Trophoblast cell (in vitro differentiated cells and primary cell): Measurements from ENCODE around the gene PSMB3.

Source experiments
- DNase-seq, 2 donors: peaks; one replicate each; pipeline ENCODE4 v3.0.0-alpha.2; 2016
- H2AFZ ChIP-seq: 2 replicates; pipeline ENCODE4 v1.6.1; 2013; ENCODE audit warnings: low read length, moderate library complexity, mild to moderate bottlenecking; ENCODE audit not compliant: insufficient read depth, poor library complexity
- H2AK5ac ChIP-seq: 2 replicates; pipeline ENCODE4 v1.6.1; 2013; ENCODE audit warnings: mild to moderate bottlenecking, low read length
- H2BK120ac ChIP-seq: 2 replicates; pipeline ENCODE4 v1.6.1; 2013; ENCODE audit warnings: low read length, mild to moderate bottlenecking, moderate library complexity; ENCODE audit not compliant: insufficient read depth, poor library complexity
- H2BK12ac ChIP-seq: 2 replicates; pipeline ENCODE4 v1.6.1; 2013; ENCODE audit warnings: mild to moderate bottlenecking, low read length, moderate library complexity
- H2BK5ac ChIP-seq: 2 replicates; pipeline ENCODE4 v1.6.1; 2013; ENCODE audit warnings: low read length, low read depth, moderate library complexity, mild to moderate bottlenecking; ENCODE audit not compliant: poor library complexity
- H3K14ac ChIP-seq: 2 replicates; pipeline ENCODE4 v1.6.1; 2013; ENCODE audit warnings: mild to moderate bottlenecking, low read length
- H3K18ac ChIP-seq: 2 replicates; pipeline ENCODE4 v1.6.1; 2013; ENCODE audit warnings: mild to moderate bottlenecking, low read length
- H3K23ac ChIP-seq: 2 replicates; pipeline ENCODE4 v1.6.1; 2013; ENCODE audit warnings: low read length
- H3K27ac ChIP-seq: 2 replicates; pipeline ENCODE4 v1.5.1; 2013; ENCODE audit warnings: low read depth, mild to moderate bottlenecking, inconsistent platforms, low read length, moderate library complexity
- H3K27me3 ChIP-seq: 2 replicates; pipeline ENCODE4 v1.6.1; 2013; ENCODE audit warnings: inconsistent platforms, mild to moderate bottlenecking, low read length, moderate library complexity; ENCODE audit not compliant: insufficient read depth
- H3K36me3 ChIP-seq, 2 experiments: 1 replicate in 1 of 2; 2 replicates in 1 of 2; pipeline ENCODE4 v1.6.1; 2013; ENCODE audit warnings: low read length in 2 of 2, mild to moderate bottlenecking in 2 of 2, moderate library complexity in 1 of 2; ENCODE audit not compliant: insufficient read depth in 2 of 2, control insufficient read depth in 1 of 2
- H3K4ac ChIP-seq: 2 replicates; pipeline ENCODE4 v1.6.1; 2013; ENCODE audit warnings: low read depth, mild to moderate bottlenecking, low read length, moderate library complexity
- H3K4me1 ChIP-seq, 2 experiments: 1 replicate in 1 of 2; 2 replicates in 1 of 2; pipeline ENCODE4 v1.6.1; 2013; ENCODE audit warnings: low read length in 2 of 2, mild to moderate bottlenecking in 2 of 2, moderate library complexity in 1 of 2; ENCODE audit not compliant: insufficient read depth in 2 of 2, control insufficient read depth in 1 of 2
- H3K4me2 ChIP-seq: 2 replicates; pipeline ENCODE4 v1.6.1; 2013; ENCODE audit warnings: inconsistent platforms, mild to moderate bottlenecking, low read length, moderate library complexity
- H3K4me3 ChIP-seq: 2 replicates; pipeline ENCODE4 v1.5.1; 2013; ENCODE audit warnings: mild to moderate bottlenecking, low read depth, low read length, inconsistent platforms
- H3K79me1 ChIP-seq: one replicate; pipeline ENCODE4 v1.6.1; 2013; ENCODE audit warnings: low read length
- H3K79me2 ChIP-seq: 2 replicates; pipeline ENCODE4 v1.6.1; 2013; ENCODE audit warnings: low read length, mild to moderate bottlenecking; ENCODE audit not compliant: control insufficient read depth, insufficient read depth, poor library complexity
- H3K9ac ChIP-seq: 2 replicates; pipeline ENCODE4 v1.6.1; 2013; ENCODE audit warnings: mild to moderate bottlenecking, low read length
- H3K9me3 ChIP-seq: 2 replicates; pipeline ENCODE4 v1.6.1; 2013; ENCODE audit warnings: low read depth, mild to moderate bottlenecking, control low read depth, inconsistent platforms, low read length; ENCODE audit not compliant: insufficient read depth
- H4K12ac ChIP-seq: 2 replicates; pipeline ENCODE4 v1.6.1; 2013; ENCODE audit warnings: low read depth, mild to moderate bottlenecking, low read length, moderate library complexity
- H4K8ac ChIP-seq: 2 replicates; pipeline ENCODE4 v1.6.1; 2013; ENCODE audit warnings: low read depth, mild to moderate bottlenecking, low read length, moderate library complexity
- H4K91ac ChIP-seq: one replicate; pipeline ENCODE4 v1.6.1; 2013; ENCODE audit warnings: low read depth, mild to moderate bottlenecking, low read length, moderate library complexity
- WGBS: extraction: QIAGEN DNeasy Blood & Tissue Kit; methylation state at CpG from one replicate; pipeline ENCODE4 v1.1.7; 2013; ENCODE audit warnings: missing lambda C conversion rate; ENCODE audit not compliant: insufficient read length, insufficient coverage; ENCODE audit errors: extremely low coverage; 5-methylcytosine and 5-hydroxymethylcytosine counted together

Gene PSMB3

DNA sequence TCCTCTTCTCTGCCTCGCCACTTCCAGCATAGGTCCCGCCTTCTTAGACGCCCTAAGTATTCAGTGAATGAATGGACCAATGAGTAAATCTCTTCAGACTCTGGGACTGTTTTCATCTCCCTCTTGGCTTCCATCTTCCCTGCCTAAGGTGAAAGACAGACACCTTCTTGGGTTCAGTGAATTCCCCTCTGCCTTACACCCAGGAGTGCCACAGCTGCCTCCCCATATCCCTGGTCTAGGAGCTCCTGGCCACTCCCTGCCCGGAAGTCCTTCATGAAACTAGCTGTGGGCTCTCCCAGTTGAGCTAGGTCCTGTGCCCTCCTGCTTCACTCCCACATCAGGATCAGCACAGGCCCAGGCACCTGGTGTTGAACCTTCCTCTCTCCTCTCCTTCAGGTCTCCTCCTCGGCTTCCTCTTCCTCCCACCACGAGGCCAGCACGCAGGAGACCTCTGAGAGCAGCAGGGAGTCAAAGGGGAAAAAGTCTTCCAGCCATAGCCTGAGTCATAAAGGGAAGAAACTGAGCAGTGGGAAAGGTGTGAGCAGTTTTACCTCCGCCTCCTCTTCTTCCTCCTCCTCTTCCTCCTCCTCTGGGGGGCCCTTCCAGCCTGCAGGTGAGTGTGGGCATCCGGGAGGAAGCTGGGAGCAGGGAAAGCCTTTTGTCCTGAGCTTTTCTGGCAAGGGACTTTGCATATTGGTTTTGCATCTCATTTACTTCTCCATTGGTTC is 37.2 kb upstream of the PSMB3 start:
- Histone ChIP-seq H4K8ac (no peak overlapping the region), H3K36me3 (peaks cover 46 to 56% of the 10 kb centered on the region in 2 experiments), H3K79me2 (no peaks in the 10 kb centered on the region), H2BK120ac (no peak overlapping the region), H3K27ac (no peak overlapping the region), H2AK5ac (no peak overlapping the region), H3K4me2 (no peak overlapping the region), H4K12ac (no peak overlapping the region), H3K23ac (no peak overlapping the region), H4K91ac (no peak overlapping the region), H3K4ac (no peak overlapping the region), H3K14ac (no peak overlapping the region), H2BK5ac (no peak overlapping the region), H3K4me1 (peaks cover 8 to 12% of the 10 kb centered on the region in 2 experiments), H3K79me1 (peaks cover 3% of the 10 kb centered on the region), H3K9me3 (peaks cover 4% of the 10 kb centered on the region), H2BK12ac (no peak overlapping the region), H2AFZ (no peak overlapping the region), H3K18ac (no peak overlapping the region), H3K4me3 (no peak overlapping the region), H3K9ac (no peak overlapping the region), H3K27me3 (no peaks in the 10 kb centered on the region)
- no peak for DNase-seq
- no CpG with 5 or more reads among the region's 9 CpGs for WGBS

GRCh38 chr17:38716368-38717005 is 36.1 kb upstream of the PSMB3 start:
- Histone ChIP-seq H3K18ac (no peak overlapping the region), H2BK12ac (no peak overlapping the region)

DNA sequence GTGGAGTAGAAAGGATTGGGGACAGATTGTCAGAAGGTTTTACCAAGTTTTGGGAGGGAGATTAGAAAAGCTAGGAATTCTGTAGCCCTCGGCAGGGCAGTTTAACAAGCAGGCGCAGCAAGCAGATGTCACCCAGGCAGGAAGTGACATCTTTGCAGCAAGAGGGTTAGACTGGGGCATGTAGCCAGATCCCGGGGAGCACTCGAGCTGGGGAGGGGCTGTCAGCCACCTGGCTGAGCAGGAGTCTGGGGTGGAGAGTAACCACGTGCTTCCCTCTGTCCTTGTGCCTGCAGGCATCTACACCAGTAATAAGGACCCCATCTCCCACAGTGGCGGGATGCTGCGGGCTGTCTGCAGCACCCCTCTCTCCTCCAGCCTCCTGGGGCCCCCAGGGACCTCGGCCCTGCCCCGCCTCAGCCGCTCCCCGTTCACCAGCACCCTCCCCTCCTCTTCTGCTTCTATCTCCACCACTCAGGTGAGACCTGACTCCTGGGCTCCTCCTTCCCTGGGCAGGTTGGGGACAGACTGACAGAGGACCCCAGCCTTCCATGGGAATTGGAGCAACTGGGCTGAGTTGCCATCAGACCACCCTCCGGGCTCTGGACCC is 35.3 kb upstream of the PSMB3 start:
- Histone ChIP-seq H2BK12ac (no peak overlapping the region), H3K9ac (no peak overlapping the region), H3K27ac (no peak overlapping the region), H3K36me3 (peaks cover 40 to 42% of the 10 kb centered on the region in 2 experiments), H3K4ac (no peak overlapping the region), H2BK120ac (no peak overlapping the region), H3K9me3 (peaks cover 2% of the 10 kb centered on the region), H2AK5ac (no peak overlapping the region), H3K79me1 (peaks cover 3% of the 10 kb centered on the region), H2BK5ac (no peak overlapping the region), H3K27me3 (no peaks in the 10 kb centered on the region), H4K12ac (no peak overlapping the region), H3K4me3 (no peak overlapping the region), H3K79me2 (no peaks in the 10 kb centered on the region), H2AFZ (no peak overlapping the region), H3K4me1 (peaks cover 8 to 12% of the 10 kb centered on the region in 2 experiments), H3K14ac (no peak overlapping the region), H4K91ac (no peak overlapping the region), H3K18ac (no peak overlapping the region), H4K8ac (no peak overlapping the region), H3K23ac (no peak overlapping the region), H3K4me2 (no peak overlapping the region)
- no peak for DNase-seq
- WGBS: no CpG with 5 or more reads among the region's 12 CpGs

More at GRCh38 chr17:38716368-38717005, 36.1 kb upstream of the PSMB3 start:
- no CpG with 5 or more reads among the region's 18 CpGs for WGBS
- H3K27me3 ChIP-seq: no peaks in the 10 kb centered on the region
- H3K4me3 ChIP-seq: no peak overlapping the region
- peaks cover 47 to 48% of the 10 kb centered on the region in 2 experiments for H3K36me3 ChIP-seq
- H3K79me2 ChIP-seq: no peaks in the 10 kb centered on the region
- H2AFZ ChIP-seq: no peak overlapping the region
- H3K79me1 ChIP-seq: peaks cover 3% of the 10 kb centered on the region
- no peak overlapping the region for H4K8ac ChIP-seq
- H3K4ac ChIP-seq: no peak overlapping the region
- H3K4me1 ChIP-seq: peaks cover 8 to 12% of the 10 kb centered on the region in 2 experiments
- DNase-seq: no peak
- H2AK5ac ChIP-seq: no peak overlapping the region
- H2BK5ac ChIP-seq: no peak overlapping the region
- H3K14ac ChIP-seq: no peak overlapping the region
- H3K9me3 ChIP-seq: peaks cover 4% of the 10 kb centered on the region
- no peak overlapping the region for H4K12ac ChIP-seq
- no peak overlapping the region for H3K9ac ChIP-seq
- no peak overlapping the region for H2BK120ac ChIP-seq
- no peak overlapping the region for H3K23ac ChIP-seq
- no peak overlapping the region for H3K27ac ChIP-seq
- no peak overlapping the region for H3K4me2 ChIP-seq
- no peak overlapping the region for H4K91ac ChIP-seq

DNA sequence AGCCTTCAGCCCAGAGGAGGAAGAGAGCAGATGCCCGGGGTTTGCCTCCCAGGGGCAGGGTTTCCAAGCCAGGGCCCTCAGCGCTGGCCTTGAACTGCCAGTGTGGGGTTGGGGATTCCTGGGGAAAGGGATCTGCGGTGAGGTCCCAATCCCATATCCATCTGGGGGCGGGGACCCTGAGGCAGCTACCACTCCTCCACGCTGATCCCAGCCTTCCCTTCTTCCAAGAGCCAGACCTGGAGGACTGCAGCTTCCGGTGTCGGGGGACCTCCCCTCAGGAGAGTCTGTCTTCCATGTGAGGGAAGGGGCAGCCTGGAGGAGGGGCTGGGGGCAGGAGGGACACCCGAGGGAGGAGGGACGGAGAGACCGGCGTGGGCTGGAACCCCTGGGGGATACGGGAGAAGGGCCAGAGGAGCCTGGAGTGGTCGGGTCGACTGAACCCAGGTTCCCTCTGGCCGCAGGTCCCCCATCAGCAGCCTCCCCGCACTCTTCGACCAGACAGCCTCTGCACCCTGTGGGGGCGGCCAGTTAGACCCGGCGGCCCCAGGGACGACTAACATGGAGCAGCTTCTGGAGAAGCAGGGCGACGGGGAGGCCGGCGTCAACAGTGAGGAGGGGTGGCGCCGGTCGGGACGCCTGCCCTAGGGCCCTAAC is 33.1 kb upstream of the PSMB3 start:
- H4K12ac ChIP-seq: peak overlapping the region; percentile 2
- H2AK5ac ChIP-seq: peak overlapping the region; percentile 12
- H3K4ac ChIP-seq: no peak overlapping the region
- H2AFZ ChIP-seq: no peak overlapping the region
- DNase-seq: no peak
- H3K18ac ChIP-seq: no peak overlapping the region
- peak overlapping the region; percentile 43 for H2BK5ac ChIP-seq
- peaks cover 26 to 38% of the 10 kb centered on the region in 2 experiments for H3K36me3 ChIP-seq
- H3K14ac ChIP-seq: peak overlapping the region; percentile 49
- H3K23ac ChIP-seq: no peak overlapping the region
- peak overlapping the region; percentile 21 for H3K27ac ChIP-seq
- no peaks in the 10 kb centered on the region for H3K27me3 ChIP-seq
- peak overlapping the region; percentile 45 for H4K91ac ChIP-seq
- H3K9ac ChIP-seq: no peak overlapping the region
- H3K4me1 ChIP-seq: peaks cover 8 to 12% of the 10 kb centered on the region in 2 experiments
- no peak overlapping the region for H3K4me3 ChIP-seq
- no peaks in the 10 kb centered on the region for H3K79me2 ChIP-seq
- WGBS: no CpG with 5 or more reads among the region's 29 CpGs
- H2BK12ac ChIP-seq: no peak overlapping the region
- peaks cover 1% of the 10 kb centered on the region for H3K9me3 ChIP-seq
- H3K4me2 ChIP-seq: peak overlapping the region; percentile 66
- H4K8ac ChIP-seq: peak overlapping the region; percentile 79
- no peak overlapping the region for H2BK120ac ChIP-seq
- peaks cover 3% of the 10 kb centered on the region for H3K79me1 ChIP-seq
